ENCODE data around the gene DDX10. TPM values are rescaled to one million over a fixed set of nuclear protein-coding genes. Genes with fewer than 3 reads are reported as not detected.

DDX10 gene
- total and polyA plus RNA-seq, 9 of the 15 experiments (the other 6 are each of a cell fraction or from before 2014, with no cell fraction given), result 33.9 to 94.6 (median 50.7) TPM

- no peak for TF ChIP-seq TCF7 (IDR thresholded peaks at IDR 0.05; ENCODE audit: borderline replicate concordance)
Observed at GRCh38 chr11:108960501-108960900, 295.6 kb downstream of the DDX10 start (continued).

GRCh38 chr11:108961095-108961494, 296.2 kb downstream of the DDX10 start:
- H3K4me1 ChIP-seq (replicated peaks in 1 of 2; ENCODE audit: control insufficient read depth in 2 of 2, insufficient read depth in 2 of 2, low read length in 2 of 2), result peaks cover 0 to 2% of the 10 kb centered on the region in 2 experiments; a peak in 1 of 5 replicates
- 12% methylated on average over 4 of the region's 4 CpGs for WGBS (ENCODE audit: insufficient coverage, low coverage, missing lambda C conversion rate)
- no TSS peak for BruUV-seq (replicated peaks)
- no peak for TF ChIP-seq BRD9 (IDR thresholded peaks at IDR 0.05; ENCODE audit: low read depth, partially characterized antibody)
- no peak for TF ChIP-seq KLF6 (CRISPR knock-in tag; IDR thresholded peaks at IDR 0.05; ENCODE audit: borderline replicate concordance)
- no peak for TF ChIP-seq REST (IDR thresholded peaks at IDR 0.05; ENCODE audit: borderline replicate concordance)
- TF ChIP-seq REST (CRISPR knock-in tag; IDR thresholded peaks at IDR 0.05; ENCODE audit: low read depth), result no peak
- no peak for TF ChIP-seq FUS (optimal IDR thresholded peaks at IDR 0.05; ENCODE audit: low read depth, low read length)
- TF ChIP-seq ZNF217 (CRISPR knock-in tag; IDR thresholded peaks at IDR 0.05), result no peak
- TF ChIP-seq ZNF445 (CRISPR knock-in tag; IDR thresholded peaks at IDR 0.05; ENCODE audit: low read depth), result no peak
- TF ChIP-seq MLX (CRISPR knock-in tag; conservative IDR thresholded peaks at IDR 0.05), result no peak

More at GRCh38 chr11:108961095-108961494, 296.2 kb downstream of the DDX10 start:
- H3K36me3 ChIP-seq (ENCODE audit: control insufficient read depth, insufficient read depth, low read length), result no peaks in the 10 kb centered on the region
- no peaks in the 10 kb centered on the region for H3K79me2 ChIP-seq (ENCODE audit: control insufficient read depth, insufficient read depth, low read length)
- in situ Hi-C loops (cut with MboI) (no loop called here), intact Hi-C loops (cut with micrococcal nuclease) (no loop called here)
- no peaks in the 10 kb centered on the region for H3K9me3 ChIP-seq (replicated peaks; ENCODE audit: control insufficient read depth, insufficient read depth, low read depth, low read length)
- H3K9ac ChIP-seq (ENCODE audit: insufficient read depth in 1 of 2, low read depth in 2 of 2, low read length in 2 of 2), result no peak overlapping the region
- no peak overlapping the region for H3K4me2 ChIP-seq (ENCODE audit: insufficient read depth, low read length)
- H2AFZ ChIP-seq (ENCODE audit: low read depth, low read length), result no peak overlapping the region
- H3K27ac ChIP-seq (ENCODE audit: extremely low read depth, low read depth, low read length), result no peak overlapping the region
- peaks cover 0 to 16% of the 10 kb centered on the region in 2 experiments; a peak in 3 of 5 replicates for H3K27me3 ChIP-seq (ENCODE audit: control insufficient read depth in 2 of 2, insufficient read depth in 2 of 2, low read length in 2 of 2)
- DNase-seq (ENCODE audit: extremely low read depth in 1 of 4, low spot score in 3 of 4), result no peak
- ATAC-seq, result no peak
- H3K9me1 ChIP-seq (ENCODE audit: control insufficient read depth, insufficient read depth, low read length), result no peaks in the 10 kb centered on the region
- H3K4me3 ChIP-seq, result no peak overlapping the region
- H4K20me1 ChIP-seq (replicated peaks; ENCODE audit: control insufficient read depth, insufficient read depth, low read length), result no peaks in the 10 kb centered on the region; the same call in 1 of the 2 replicates
- no peak for FAIRE-seq
- ChIA-PET CTCF (ENCODE audit: low intra/inter-chr PET ratio) (no interaction called here), POLR2A (no interaction called here)
